H9 (cell line): ENCODE measurements around the gene CD247. TPM values are rescaled to one million over a fixed set of nuclear protein-coding genes. Genes with fewer than 3 reads are reported as not detected.

ENCODE experiments used
- DNase-seq: peaks from one replicate; pipeline ENCODE4 v3.0.0-alpha.2; 2017
- H2AFZ ChIP-seq: one replicate; pipeline ENCODE4 v1.6.1; 2013; ENCODE audit warnings: mild to moderate bottlenecking, low read length, control low read depth, moderate library complexity
- H2AK5ac ChIP-seq: 2 replicates; pipeline ENCODE4 v1.6.1; 2013; ENCODE audit warnings: low read length, control low read depth, mixed read lengths; ENCODE audit not compliant: insufficient read length
- H2BK120ac ChIP-seq: one replicate; pipeline ENCODE4 v1.6.1; 2013; ENCODE audit warnings: low read depth, mild to moderate bottlenecking, low read length, control low read depth, inconsistent platforms; ENCODE audit not compliant: poor library complexity, severe bottlenecking
- H2BK12ac ChIP-seq: 2 replicates; pipeline ENCODE4 v1.6.1; 2013; ENCODE audit warnings: low read length, control low read depth, mixed read lengths, low read depth; ENCODE audit not compliant: insufficient read length
- H2BK15ac ChIP-seq: 2 replicates; pipeline ENCODE4 v1.6.1; 2013; ENCODE audit warnings: low read depth, low read length, control low read depth
- H2BK20ac ChIP-seq: one replicate; pipeline ENCODE4 v1.6.1; 2013; ENCODE audit warnings: low read depth, mild to moderate bottlenecking, low read length, control low read depth, inconsistent platforms; ENCODE audit not compliant: poor library complexity, severe bottlenecking
- H2BK5ac ChIP-seq: 2 replicates; pipeline ENCODE4 v1.6.1; 2013; ENCODE audit warnings: low read length, control low read depth, mixed read lengths; ENCODE audit not compliant: insufficient read length
- H3K14ac ChIP-seq: 2 replicates; pipeline ENCODE4 v1.6.1; 2013; ENCODE audit warnings: low read length, control low read depth; ENCODE audit not compliant: insufficient read depth
- H3K18ac ChIP-seq: 2 replicates; pipeline ENCODE4 v1.6.1; 2013; ENCODE audit warnings: low read depth, mild to moderate bottlenecking, mixed read lengths, low read length, control low read depth; ENCODE audit not compliant: insufficient read length
- H3K23ac ChIP-seq: 2 replicates; pipeline ENCODE4 v1.6.1; 2013; ENCODE audit warnings: low read length, control low read depth, mixed read lengths, low read depth; ENCODE audit not compliant: insufficient read length
- H3K23me2 ChIP-seq: 2 replicates; pipeline ENCODE4 v1.6.1; 2013; ENCODE audit warnings: low read depth, mild to moderate bottlenecking, mixed read lengths, low read length, control low read depth; ENCODE audit not compliant: insufficient read length, poor library complexity, severe bottlenecking
- H3K27ac ChIP-seq: 2 replicates; pipeline ENCODE4 v1.5.1; 2013; ENCODE audit warnings: low read length, control low read depth, mixed read lengths, low read depth; ENCODE audit not compliant: insufficient read length
- H3K27me3 ChIP-seq: 2 replicates; pipeline ENCODE4 v1.6.1; 2013; ENCODE audit warnings: low read length, control low read depth, inconsistent platforms; ENCODE audit not compliant: insufficient read depth
- H3K4ac ChIP-seq: 2 replicates; pipeline ENCODE4 v1.6.1; 2013; ENCODE audit warnings: low read depth, mild to moderate bottlenecking, control low read depth, inconsistent platforms, low read length, moderate library complexity
- H3K4me1 ChIP-seq: 2 replicates; pipeline ENCODE4 v1.6.1; 2013; ENCODE audit warnings: low read length, control low read depth, inconsistent platforms; ENCODE audit not compliant: insufficient read depth
- H3K4me2 ChIP-seq: 2 replicates; pipeline ENCODE4 v1.6.1; 2013; ENCODE audit warnings: low read length, control low read depth, mixed read lengths; ENCODE audit not compliant: insufficient read length, insufficient read depth
- H3K56ac ChIP-seq: 2 replicates; pipeline ENCODE4 v1.6.1; 2013; ENCODE audit warnings: low read depth, mild to moderate bottlenecking, mixed read lengths, low read length, control low read depth; ENCODE audit not compliant: insufficient read length
- H3K79me1 ChIP-seq: 2 replicates; pipeline ENCODE4 v1.6.1; 2013; ENCODE audit warnings: low read depth, mild to moderate bottlenecking, moderate library complexity, low read length, control low read depth, inconsistent platforms; ENCODE audit not compliant: insufficient read depth, poor library complexity, severe bottlenecking
- H3K79me2 ChIP-seq: 2 replicates; pipeline ENCODE4 v1.6.1; 2013; ENCODE audit warnings: low read length, control low read depth, inconsistent platforms; ENCODE audit not compliant: insufficient read depth
- H3K9ac ChIP-seq: 2 replicates; pipeline ENCODE4 v1.6.1; 2013; ENCODE audit warnings: low read length, control low read depth, mixed read lengths; ENCODE audit not compliant: insufficient read length; ENCODE audit errors: extremely low read depth
- H3K9me3 ChIP-seq: one replicate; pipeline ENCODE4 v1.6.1; 2013; ENCODE audit warnings: low read depth, low read length, inconsistent platforms; ENCODE audit not compliant: control insufficient read depth
- H3T11ph ChIP-seq: one replicate; pipeline ENCODE4 v1.6.1; 2013; ENCODE audit warnings: mild to moderate bottlenecking, low read length, control low read depth, inconsistent platforms
- H4K20me1 ChIP-seq: one replicate; pipeline ENCODE4 v1.6.1; 2013; ENCODE audit not compliant: control insufficient read depth, insufficient read length, insufficient read depth
- H4K5ac ChIP-seq: 2 replicates; pipeline ENCODE4 v1.6.1; 2013; ENCODE audit warnings: low read depth, mild to moderate bottlenecking, mixed read lengths, low read length, control low read depth; ENCODE audit not compliant: insufficient read length
- H4K8ac ChIP-seq: replicated peaks from 2 replicates; pipeline ENCODE4 v1.6.1; 2013; ENCODE audit warnings: low read length, control low read depth, mixed read lengths, low read depth; ENCODE audit not compliant: insufficient read length
- H4K91ac ChIP-seq: 2 replicates; pipeline ENCODE4 v1.6.1; 2013; ENCODE audit warnings: low read depth, mild to moderate bottlenecking, moderate library complexity, mixed read lengths, low read length, control low read depth; ENCODE audit not compliant: insufficient read length
- H3K27ac Mint-ChIP-seq, 3 experiments: 2 replicates in 2 of 3; 3 replicates in 1 of 3; pipeline ENCODE4 v1.8.0; 2020 to 2021; ENCODE audit warnings: mixed read lengths in 3 of 3, mild to moderate bottlenecking in 1 of 3, moderate library complexity in 1 of 3
- H3K27me3 Mint-ChIP-seq: 2 replicates; pipeline ENCODE4 v1.8.0; 2021; ENCODE audit warnings: low read depth, mild to moderate bottlenecking, moderate library complexity, mixed read lengths
- H3K36me3 Mint-ChIP-seq, 3 experiments: 2 replicates in 2 of 3; 3 replicates in 1 of 3; pipeline ENCODE4 v1.8.0; 2020 to 2021; ENCODE audit warnings: low read depth in 3 of 3, mixed read lengths in 3 of 3; ENCODE audit not compliant: insufficient read depth in 1 of 3
- H3K4me1 Mint-ChIP-seq, 2 experiments: 2 replicates each; pipeline ENCODE4 v1.8.0; 2020; ENCODE audit warnings: mixed read lengths in 2 of 2
- H3K4me3 Mint-ChIP-seq, 2 experiments: 2 replicates in 1 of 2; 3 replicates in 1 of 2; pipeline ENCODE4 v1.8.0; 2020 to 2021; ENCODE audit warnings: mild to moderate bottlenecking in 2 of 2, mixed read lengths in 2 of 2, moderate library complexity in 1 of 2
- H3K9me3 Mint-ChIP-seq, 2 experiments: 2 replicates in 1 of 2; 3 replicates in 1 of 2; pipeline ENCODE4 v1.8.0; 2020; ENCODE audit warnings: mild to moderate bottlenecking in 2 of 2, mixed read lengths in 2 of 2, moderate library complexity in 1 of 2
- CTCF ChIP-seq: fragments of 200-600 bp; sonication (generic); conservative IDR thresholded peaks from 3 replicates; pipeline ENCODE4 v1.8.0; 2021; ENCODE audit warnings: antibody characterized with exemption, mild to moderate bottlenecking
- WGBS: extraction: QIAGEN DNeasy Blood & Tissue Kit; methylation state at CpG from one replicate; pipeline ENCODE4 v1.1.7; 2013; ENCODE audit warnings: missing lambda C conversion rate, low lambda C conversion rate, mixed read lengths; ENCODE audit not compliant: insufficient read length; ENCODE audit errors: extremely low coverage; 5-methylcytosine and 5-hydroxymethylcytosine counted together
- total RNA-seq: library from RNA; stranded (reverse); gene quantifications from 2 replicates; pipeline ENCODE4 v1.2.1, GENCODE V29; 2021

Gene CD247
- total RNA-seq, 1 experiment from 2014 or later: 1.2 TPM

GRCh38 chr1:167507719-167508118 lies 10.6 kb downstream of the CD247 start:
- H3K79me2 ChIP-seq: no peaks in the 10 kb centered on the region
- H3K79me1 ChIP-seq: no peaks in the 10 kb centered on the region
- H2AFZ ChIP-seq: no peak overlapping the region
- H3K27me3 ChIP-seq: no peaks in the 10 kb centered on the region
- Mint-ChIP-seq H3K4me3 (no peak overlapping the region), H3K27me3 (peaks cover 3% of the 10 kb centered on the region), H3K36me3 (no peaks in the 10 kb centered on the region), H3K9me3 (no peaks in the 10 kb centered on the region), H3K27ac (no peak overlapping the region), H3K4me1 (peaks cover 16 to 30% of the 10 kb centered on the region in 2 experiments)
- H3K23ac ChIP-seq: no peak overlapping the region
- H4K20me1 ChIP-seq: no peaks in the 10 kb centered on the region
- H2BK12ac ChIP-seq: no peak overlapping the region
- no peak overlapping the region for H2BK20ac ChIP-seq
- H2BK5ac ChIP-seq: no peak overlapping the region
- DNase-seq: no peak
- H3K9me3 ChIP-seq: no peaks in the 10 kb centered on the region
- no peak overlapping the region for H2BK120ac ChIP-seq
- no peak overlapping the region for H2BK15ac ChIP-seq
- H3K56ac ChIP-seq: no peak overlapping the region
- H2AK5ac ChIP-seq: no peak overlapping the region
- no peak overlapping the region for H3K4ac ChIP-seq
- no peaks in the 10 kb centered on the region for H3K23me2 ChIP-seq
- H4K8ac ChIP-seq: no peak overlapping the region
- H3K9ac ChIP-seq: no peak overlapping the region
- WGBS: no CpG with 5 or more reads among the region's 3 CpGs
- H4K91ac ChIP-seq: no peak overlapping the region
- TF ChIP-seq CTCF: no peak
- H4K5ac ChIP-seq: no peak overlapping the region
- no peak overlapping the region for H3K4me2 ChIP-seq
- H3K4me1 ChIP-seq: peaks cover 9% of the 10 kb centered on the region; the same call in 1 of the 2 replicates
- no peak overlapping the region for H3K27ac ChIP-seq
- no peak overlapping the region for H3T11ph ChIP-seq
- H3K18ac ChIP-seq: no peak overlapping the region
- H3K14ac ChIP-seq: no peak overlapping the region
